K562 (cell line): ENCODE measurements around the gene LRMDA. TPM values are rescaled to one million over a fixed set of nuclear protein-coding genes. Genes with fewer than 3 reads are reported as not detected.
A peak's percentile ranks its signal among the peaks of the same experiment; 100 is the strongest.

Source experiments
- ATAC-seq: fragments of 200-7000 bp; cut with Tn5 transposase; 3 replicates; pipeline ENCODE4 v1.9.1; 2020; ENCODE audit warnings: moderate library complexity
- BruUV-seq: library from RNA; stranded (reverse); fragments of 400-500 nt; replicated peaks from 2 replicates; lab custom pipeline; 2021; lab: Mats Ljungman, UMichigan
- CTCF ChIA-PET: fragments of 300-600 bp; formaldehyde crosslinking; extraction: SDS; loops from one replicate; lab custom pipeline; 2021; ENCODE audit warnings: low intra/inter-chr PET ratio; lab: Yijun Ruan, JAX
- POLR2A ChIA-PET: fragments of 300-600, 350-650 bp; sonication (Branson Sonifier 250); formaldehyde crosslinking; extraction: SDS; loops from one replicate; lab custom pipeline; 2021; ENCODE audit warnings: antibody characterized with exemption, inconsistent platforms; lab: Yijun Ruan, JAX
- DNase-seq, 4 experiments: peaks; one replicate each; pipeline versions ENCODE4 v3.0.0 to v3.0.0-alpha.2; 2011 to 2018; ENCODE audit warnings: low spot score in 3 of 4, mixed read lengths in 3 of 4; ENCODE audit errors: extremely low read depth in 1 of 4
- FAIRE-seq: peaks from 2 replicates; lab custom pipeline; 2011; peaks lifted over from hg19 to GRCh38; lab: Jason Lieb, UNC
- H2AFZ ChIP-seq: 2 replicates; pipeline ENCODE4 v1.6.0; 2011; ENCODE audit warnings: low read depth, low read length, control low read depth, inconsistent platforms
- H3K27ac ChIP-seq: fragments of 200-600 bp; 3 replicates; pipeline ENCODE4 v1.8.0; 2011; ENCODE audit warnings: low read depth, mild to moderate bottlenecking, control low read depth, inconsistent platforms, low read length, moderate library complexity, mixed read lengths; ENCODE audit errors: extremely low read depth
- H3K27me3 ChIP-seq, 2 experiments: fragments of 300-600 bp in 1 of 2; 2 replicates in 1 of 2; 3 replicates in 1 of 2; pipeline versions ENCODE4 v1.6.0 to v1.8.0; 2011; ENCODE audit warnings: inconsistent platforms in 2 of 2, low read length in 2 of 2, mild to moderate bottlenecking in 1 of 2, mixed read lengths in 1 of 2, moderate library complexity in 1 of 2; ENCODE audit not compliant: control insufficient read depth in 2 of 2, insufficient read depth in 2 of 2
- H3K36me3 ChIP-seq: fragments of 300-600 bp; 3 replicates; pipeline ENCODE4 v1.8.0; 2011; ENCODE audit warnings: mild to moderate bottlenecking, low read length, inconsistent platforms; ENCODE audit not compliant: control insufficient read depth, insufficient read depth
- H3K4me1 ChIP-seq, 2 experiments: fragments of 200-600 bp in 1 of 2; replicated peaks in 1 of 2; 2 replicates in 1 of 2; 3 replicates in 1 of 2; pipeline versions ENCODE4 v1.5.1 to v1.8.0; 2011; ENCODE audit warnings: inconsistent platforms in 2 of 2, low read length in 2 of 2, mild to moderate bottlenecking in 1 of 2, mixed read lengths in 1 of 2, moderate library complexity in 1 of 2; ENCODE audit not compliant: control insufficient read depth in 2 of 2, insufficient read depth in 2 of 2
- H3K4me2 ChIP-seq: 2 replicates; pipeline ENCODE4 v1.6.1; 2011; ENCODE audit warnings: low read length, control low read depth, inconsistent platforms, mixed read lengths; ENCODE audit not compliant: insufficient read depth
- H3K4me3 ChIP-seq: fragments of 200-600 bp; sonication (generic), shearing (Covaris generic); 2 replicates; pipeline ENCODE4 v1.5.1; 2016; ENCODE audit warnings: control low read depth, inconsistent platforms
- H3K79me2 ChIP-seq: fragments of 200-600 bp; 3 replicates; pipeline ENCODE4 v1.8.0; 2011; ENCODE audit warnings: low read length, inconsistent platforms; ENCODE audit not compliant: control insufficient read depth, insufficient read depth
- H3K9ac ChIP-seq, 2 experiments: 2 replicates each; pipeline versions ENCODE4 v1.6.0 to v1.6.1; 2011; ENCODE audit warnings: low read depth in 2 of 2, low read length in 2 of 2, control low read depth in 1 of 2, inconsistent platforms in 1 of 2, mild to moderate bottlenecking in 1 of 2, mixed read lengths in 1 of 2; ENCODE audit not compliant: insufficient read depth in 1 of 2
- H3K9me1 ChIP-seq: one replicate; pipeline ENCODE4 v1.6.0; 2011; ENCODE audit warnings: inconsistent platforms, mild to moderate bottlenecking, low read length, moderate library complexity; ENCODE audit not compliant: control insufficient read depth, insufficient read depth
- H3K9me3 ChIP-seq: replicated peaks from 2 replicates; pipeline ENCODE4 v1.5.1; 2011; ENCODE audit warnings: low read depth, low read length, inconsistent platforms; ENCODE audit not compliant: control insufficient read depth, insufficient read depth
- H4K20me1 ChIP-seq: replicated peaks from 2 replicates; pipeline ENCODE4 v1.6.1; 2011; ENCODE audit warnings: low read length, inconsistent platforms, mixed read lengths; ENCODE audit not compliant: control insufficient read depth, insufficient read depth
- ELF2 ChIP-seq: fragments of 250-450 bp; sonication (Bioruptor Pico); IDR thresholded peaks from 2 replicates; pipeline ENCODE4 v1.5.0; 2021; ENCODE audit warnings: mild to moderate bottlenecking
- PBX2 ChIP-seq, 2 experiments: IDR thresholded peaks in 1 of 2; conservative IDR thresholded peaks in 1 of 2; 2 replicates each; pipeline ENCODE4 v1.6.1; 2016; ENCODE audit warnings: low read depth in 2 of 2, mild to moderate bottlenecking in 1 of 2, missing compliant biosample characterization in 1 of 2, missing genetic modification characterization in 1 of 2, moderate library complexity in 1 of 2
- PKNOX1 ChIP-seq: fragments of 450-650 bp; IDR thresholded peaks from 2 replicates; pipeline ENCODE4 v1.6.1; 2016
- SREBF2 ChIP-seq: sonication (generic); formaldehyde crosslinking; IDR thresholded peaks from 2 replicates; pipeline ENCODE4 v1.4.0; 2020; ENCODE audit warnings: mild to moderate bottlenecking, missing genetic modification reagents
- WGBS: fragments of 100-300 bp; shearing (Covaris generic); methylation state at CpG from one replicate; pipeline ENCODE4 v1.1.6; 2016; ENCODE audit warnings: low coverage, mixed read lengths; ENCODE audit not compliant: insufficient coverage; ENCODE audit errors: missing lambda C conversion rate; 5-methylcytosine and 5-hydroxymethylcytosine counted together
- in situ Hi-C: fragments of 300-500 bp; cut with MboI; formaldehyde crosslinking; loops from 4 replicates; pipeline ENCODE4 v1.15.0; 2018; ENCODE audit warnings: inconsistent platforms, mixed read lengths
- intact Hi-C: fragments of 100-400 bp; cut with micrococcal nuclease; formaldehyde crosslinking; loops from 2 replicates; pipeline ENCODE4 v1.14.2; 2022
- polyA plus RNA-seq, 8 experiments: library from polyadenylated mRNA; depleted of rRNA in 4 of 8; stranded (reverse) in 5 of 8; unstranded in 3 of 8; fragments of >200 nt; fragmentation: Nextera tagmentation in 2 of 8; fragmentation: Illumina TruSeq in 1 of 8; extraction: Ambion mirVana in 2 of 8; extraction: Trizol in 1 of 8; gene quantifications; 2 replicates each; pipeline versions ENCODE4 v1.2.1 to v1.2.3, GENCODE V29; 2011 to 2014; ENCODE audit warnings: inconsistent platforms in 1 of 8, missing spikeins in 1 of 8
- total RNA-seq, 7 experiments: library from RNA; depleted of rRNA in 6 of 7; stranded (reverse); fragments of >200 nt in 6 of 7; fragmentation: Illumina TruSeq in 2 of 7; extraction: Trizol in 2 of 7; gene quantifications; 2 replicates each; pipeline versions ENCODE4 v1.2.1 to v1.2.3, GENCODE V29; 2011 to 2021; ENCODE audit warnings: low replicate concordance in 1 of 7

Gene LRMDA
- total and polyA plus RNA-seq, 9 of the 15 experiments (the other 6 are each of a cell fraction or from before 2014, with no cell fraction given): 0.25 TPM; not detected in 8

- Histone ChIP-seq H2AFZ (no peak overlapping the region), H3K9ac (no peak overlapping the region), H3K4me1 (no peaks in the 10 kb centered on the region), H3K27me3 (no peaks in the 10 kb centered on the region), H4K20me1 (no peaks in the 10 kb centered on the region), H3K79me2 (no peaks in the 10 kb centered on the region), H3K9me3 (no peaks in the 10 kb centered on the region), H3K36me3 (no peaks in the 10 kb centered on the region), H3K4me2 (no peak overlapping the region), H3K4me3 (no peak overlapping the region), H3K9me1 (no peaks in the 10 kb centered on the region), H3K27ac (no peak overlapping the region)
- TF ChIP-seq SREBF2 (CRISPR knock-in tag) (no peak), PBX2 (CRISPR knock-in tag; IDR thresholded peaks at IDR 0.05; ENCODE audit: low read depth) (no peak), PBX2 (tag; conservative IDR thresholded peaks at IDR 0.05; ENCODE audit: low read depth) (peak; percentile 30; the same call in 1 of the 2 replicates), ELF2 (CRISPR knock-in tag) (no peak), PKNOX1 (0 out of 2 replicates have a peak, but pooled peaks have one; percentile 29)
- BruUV-seq: no TSS peak
- CTCF ChIA-PET: no interaction called here
- ATAC-seq (no peak), DNase-seq (no peak), FAIRE-seq (no peak)
- POLR2A ChIA-PET: no interaction called here
- 1% methylated on average over 19 of the region's 19 CpGs for WGBS
- intact Hi-C loops (no loop called here), in situ Hi-C loops (no loop called here)
Observed at GRCh38 chr10:75646218-75646915, 214.9 kb downstream of the LRMDA start.
